Ishikawa (cell line): ENCODE results near the gene TEN1.

ENCODE experiments used
- CEBPB ChIP-seq: IDR thresholded peaks from 2 replicates; pipeline ENCODE4 v1.6.1; 2012
- CREB1 ChIP-seq: IDR thresholded peaks from 2 replicates; pipeline ENCODE4 v1.6.1; 2012; ENCODE audit warnings: low read depth
- EGR1 ChIP-seq: IDR thresholded peaks from 2 replicates; pipeline ENCODE4 v1.6.1; 2012
- EP300 ChIP-seq: IDR thresholded peaks from 2 replicates; pipeline ENCODE4 v1.6.1; 2012; ENCODE audit warnings: borderline replicate concordance
- FOXM1 ChIP-seq: IDR thresholded peaks from 2 replicates; pipeline ENCODE4 v1.6.1; 2012; ENCODE audit warnings: low read depth, borderline replicate concordance
- MAX ChIP-seq: IDR thresholded peaks from 2 replicates; pipeline ENCODE4 v1.6.1; 2012
- NFIC ChIP-seq: IDR thresholded peaks from 2 replicates; pipeline ENCODE4 v1.6.1; 2012
- RAD21 ChIP-seq: IDR thresholded peaks from 2 replicates; pipeline ENCODE4 v1.6.1; 2012; ENCODE audit warnings: low read depth
- REST ChIP-seq: IDR thresholded peaks from 2 replicates; pipeline ENCODE4 v1.6.1; 2012; ENCODE audit warnings: low read depth, mild to moderate bottlenecking
- TAF1 ChIP-seq: IDR thresholded peaks from 2 replicates; pipeline ENCODE4 v1.6.1; 2012; ENCODE audit warnings: low read depth, mild to moderate bottlenecking
- TCF12 ChIP-seq: IDR thresholded peaks from 2 replicates; pipeline ENCODE4 v1.6.1; 2012; ENCODE audit warnings: low read depth
- TEAD4 ChIP-seq: IDR thresholded peaks from 2 replicates; pipeline ENCODE4 v1.6.1; 2012
- USF1 ChIP-seq: IDR thresholded peaks from 2 replicates; pipeline ENCODE4 v1.6.1; 2012
- YY1 ChIP-seq: IDR thresholded peaks from 2 replicates; pipeline ENCODE4 v1.6.1; 2012; ENCODE audit warnings: low read depth
- ZBTB7A ChIP-seq: IDR thresholded peaks from 2 replicates; pipeline ENCODE4 v1.6.1; 2012; ENCODE audit warnings: low read depth

Gene TEN1

GRCh38 chr17:75978938-75979704, at the start of gene TEN1, which contains the start of gene ACOX1:
TSS of gene TEN1 (plus strand) at chr17:75979240. CDS start at chr17:75986193, 6,953 bp downstream.
TSS of gene ACOX1 (minus strand) at chr17:75979166. CDS start at chr17:75979073, 93 bp downstream.
- TF ChIP-seq YY1: peak; percentile 80
- TF ChIP-seq NFIC: no peak
- 0 out of 2 replicates have a peak, but pooled peaks have one; percentile 9 for TF ChIP-seq TEAD4
- TF ChIP-seq RAD21: no peak
- 0 out of 2 replicates have a peak, but pooled peaks have one; percentile 7 for TF ChIP-seq CREB1
- peak; percentile 75 for TF ChIP-seq EGR1
- no peak; the same call in 1 of the 2 replicates for TF ChIP-seq EP300
- peak; percentile 84 for TF ChIP-seq TAF1
- TF ChIP-seq USF1: peak; percentile 100
- TF ChIP-seq REST: no peak
- TF ChIP-seq ZBTB7A: peak; percentile 61
- TF ChIP-seq MAX: peak; percentile 62
- TF ChIP-seq CEBPB: no peak
- TF ChIP-seq TCF12: peak; percentile 57

GRCh38 chr17:75931062-75931461, 48.0 kb upstream of the TEN1 start:
- no peak for TF ChIP-seq CREB1
- no peak for TF ChIP-seq NFIC
- TF ChIP-seq MAX: no peak
- TF ChIP-seq EP300: no peak
- no peak for TF ChIP-seq ZBTB7A

GRCh38 chr17:75932852-75933251, 46.2 kb upstream of the TEN1 start:
- no peak for TF ChIP-seq RAD21

GRCh38 chr17:75933808-75934207, 45.2 kb upstream of the TEN1 start:
- no peak for TF ChIP-seq EGR1

- TF ChIP-seq YY1 (no peak), EP300 (no peak), TCF12 (no peak), USF1 (0 out of 2 replicates have a peak, but pooled peaks have one; percentile 18), CEBPB (no peak), ZBTB7A (no peak)
Observed at GRCh38 chr17:75937652-75938051, 41.4 kb upstream of the TEN1 start.

- TF ChIP-seq YY1 (peak; percentile 82), USF1 (peak; percentile 65), EGR1 (peak; percentile 53; the same call in 1 of the 2 replicates), REST (0 out of 2 replicates have a peak, but pooled peaks have one; percentile 19), CREB1 (peak; percentile 21; the same call in 1 of the 2 replicates), EP300 (peak; percentile 46; the same call in 1 of the 2 replicates), TAF1 (peak; percentile 96), ZBTB7A (peak; percentile 96), TEAD4 (peak; percentile 72), CEBPB (peak; percentile 31; the same call in 1 of the 2 replicates), MAX (peak; percentile 98), NFIC (peak; percentile 21; the same call in 1 of the 2 replicates), RAD21 (no peak), TCF12 (peak; percentile 87), FOXM1 (no peak; the same call in 1 of the 2 replicates)
Observed at GRCh38 chr17:75940727-75941441, 38.2 kb upstream of the TEN1 start, which contains the start of gene FBF1. TSS of gene FBF1 (minus strand) at chr17:75941042. CDS start at chr17:75938149, 2,893 bp downstream.
